SU-DHL-6 (cell line): ENCODE measurements around the gene UBE3B.

Experiments
- H2AFZ ChIP-seq: fragments of 200-600 bp; sonication (generic); 2 replicates; pipeline ENCODE4 v1.6.1; 2014; ENCODE audit warnings: low read depth, mild to moderate bottlenecking, moderate library complexity, mixed read lengths, antibody characterized with exemption, low read length; ENCODE audit not compliant: severe bottlenecking
- H3F3A ChIP-seq: fragments of 200-600 bp; shearing (Covaris generic); 2 replicates; pipeline ENCODE4 v1.6.0; 2016; ENCODE audit warnings: antibody characterized with exemption, mild to moderate bottlenecking; ENCODE audit not compliant: insufficient read depth
- H3K27ac ChIP-seq: fragments of 200-600 bp; sonication (generic); 2 replicates; pipeline ENCODE4 v1.5.1; 2016; ENCODE audit warnings: low read depth, mild to moderate bottlenecking, low read length, moderate library complexity, mixed read lengths
- H3K27me3 ChIP-seq: fragments of 200-600 bp; sonication (generic), shearing (Covaris generic); 2 replicates; pipeline ENCODE4 v1.6.0; 2014; ENCODE audit warnings: mild to moderate bottlenecking, low read length
- H3K36me3 ChIP-seq: fragments of 200-600 bp; sonication (generic); 2 replicates; pipeline ENCODE4 v1.6.1; 2014; ENCODE audit warnings: mild to moderate bottlenecking, low read length, mixed read lengths
- H3K4me2 ChIP-seq: fragments of 300-600, 200-600 bp; shearing (Covaris generic), sonication (generic); 2 replicates; pipeline ENCODE4 v1.6.0; 2014; ENCODE audit warnings: low read length, low read depth, mild to moderate bottlenecking; ENCODE audit not compliant: poor library complexity, severe bottlenecking
- H3K4me3 ChIP-seq: fragments of 200-600 bp; sonication (generic); 2 replicates; pipeline ENCODE4 v1.5.1; 2014; ENCODE audit warnings: antibody characterized with exemption, low read length, mild to moderate bottlenecking, mixed read lengths; ENCODE audit not compliant: insufficient read depth, poor library complexity, severe bottlenecking
- H3K79me2 ChIP-seq: fragments of 200-600 bp; sonication (generic); 2 replicates; pipeline ENCODE4 v1.6.1; 2014; ENCODE audit warnings: mild to moderate bottlenecking, low read length, moderate library complexity; ENCODE audit not compliant: insufficient read depth
- H3K9ac ChIP-seq: fragments of 200-600 bp; sonication (generic); 2 replicates; pipeline ENCODE4 v1.7.0; 2014; ENCODE audit warnings: mild to moderate bottlenecking, low read length
- H3K9me2 ChIP-seq: fragments of 200-600 bp; sonication (generic); replicated peaks from 2 replicates; pipeline ENCODE4 v1.6.1; 2014; ENCODE audit warnings: low read length; ENCODE audit not compliant: insufficient read depth
- H3K9me3 ChIP-seq: fragments of 200-600 bp; sonication (generic); 2 replicates; pipeline ENCODE4 v1.6.1; 2014; ENCODE audit warnings: low read length, mixed read lengths; ENCODE audit not compliant: insufficient read depth
- H4K20me1 ChIP-seq: fragments of 200-600 bp; sonication (generic); 2 replicates; pipeline ENCODE4 v1.6.1; 2014; ENCODE audit warnings: low read depth, mild to moderate bottlenecking, antibody characterized with exemption, low read length, moderate library complexity, mixed read lengths
- EZH2phosphoT487 ChIP-seq: fragments of 200-600 bp; sonication (generic), shearing (Covaris generic); conservative IDR thresholded peaks from 2 replicates; pipeline ENCODE4 v1.6.1; 2018; ENCODE audit warnings: mild to moderate bottlenecking, antibody characterized with exemption, low read length, moderate library complexity, mixed read lengths
- TF ChIP-seq, protein P1 (sequence below): fragments of 200-600 bp; sonication (generic); IDR thresholded peaks from one replicate; pipeline ENCODE4 v1.5.1; 2017; ENCODE audit warnings: antibody characterized with exemption, mild to moderate bottlenecking, low read length, moderate library complexity; ENCODE audit not compliant: insufficient read depth, poor library complexity, severe bottlenecking

UBE3B gene

DNA sequence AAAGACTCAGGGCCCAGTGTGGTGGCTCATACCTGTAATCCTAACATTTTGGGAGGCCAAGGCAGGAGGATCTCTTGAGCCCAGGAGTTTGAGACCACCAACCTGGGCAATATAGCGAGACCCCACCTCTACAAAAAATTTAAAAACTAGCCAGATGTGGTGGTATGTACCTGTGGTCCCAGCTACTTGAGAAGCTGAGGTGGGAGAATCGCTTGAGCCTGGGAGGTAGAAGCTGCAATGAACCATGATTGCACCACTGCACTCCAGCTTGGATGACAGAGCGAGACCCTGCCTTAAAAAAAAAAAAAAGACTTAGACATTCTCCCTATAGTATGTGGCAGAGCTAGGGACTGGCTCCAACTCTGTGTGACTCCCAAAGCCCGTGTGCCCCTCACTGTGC is 2.9 kb downstream of the UBE3B start:
- Histone ChIP-seq H3K4me3 (no peak overlapping the region), H3K9me2 (no peaks in the 10 kb centered on the region), H4K20me1 (no peaks in the 10 kb centered on the region), H3K4me2 (no peak overlapping the region), H2AFZ (no peak overlapping the region), H3K27ac (no peak overlapping the region), H3K9me3 (no peaks in the 10 kb centered on the region), H3K79me2 (peaks cover 32% of the 10 kb centered on the region), H3K9ac (no peak overlapping the region), H3K36me3 (no peaks in the 10 kb centered on the region), H3F3A (no peaks in the 10 kb centered on the region), H3K27me3 (no peaks in the 10 kb centered on the region)
- TF ChIP-seq EZH2phosphoT487: no peak
- TF ChIP-seq, protein P1, sequence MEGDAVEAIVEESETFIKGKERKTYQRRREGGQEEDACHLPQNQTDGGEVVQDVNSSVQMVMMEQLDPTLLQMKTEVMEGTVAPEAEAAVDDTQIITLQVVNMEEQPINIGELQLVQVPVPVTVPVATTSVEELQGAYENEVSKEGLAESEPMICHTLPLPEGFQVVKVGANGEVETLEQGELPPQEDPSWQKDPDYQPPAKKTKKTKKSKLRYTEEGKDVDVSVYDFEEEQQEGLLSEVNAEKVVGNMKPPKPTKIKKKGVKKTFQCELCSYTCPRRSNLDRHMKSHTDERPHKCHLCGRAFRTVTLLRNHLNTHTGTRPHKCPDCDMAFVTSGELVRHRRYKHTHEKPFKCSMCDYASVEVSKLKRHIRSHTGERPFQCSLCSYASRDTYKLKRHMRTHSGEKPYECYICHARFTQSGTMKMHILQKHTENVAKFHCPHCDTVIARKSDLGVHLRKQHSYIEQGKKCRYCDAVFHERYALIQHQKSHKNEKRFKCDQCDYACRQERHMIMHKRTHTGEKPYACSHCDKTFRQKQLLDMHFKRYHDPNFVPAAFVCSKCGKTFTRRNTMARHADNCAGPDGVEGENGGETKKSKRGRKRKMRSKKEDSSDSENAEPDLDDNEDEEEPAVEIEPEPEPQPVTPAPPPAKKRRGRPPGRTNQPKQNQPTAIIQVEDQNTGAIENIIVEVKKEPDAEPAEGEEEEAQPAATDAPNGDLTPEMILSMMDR: no peak

GRCh38 chr12:109481863-109482262 is 4.4 kb downstream of the UBE3B start:
- peaks cover 16% of the 10 kb centered on the region for H3K79me2 ChIP-seq
- H3K27me3 ChIP-seq: no peaks in the 10 kb centered on the region
- no peak for TF ChIP-seq EZH2phosphoT487
- TF ChIP-seq, protein P1: no peak
- no peak overlapping the region for H3K4me2 ChIP-seq
- no peak overlapping the region for H3K4me3 ChIP-seq
- no peak overlapping the region for H2AFZ ChIP-seq
- no peaks in the 10 kb centered on the region for H4K20me1 ChIP-seq
- H3K9me2 ChIP-seq: no peaks in the 10 kb centered on the region
- H3K36me3 ChIP-seq: no peaks in the 10 kb centered on the region
- no peaks in the 10 kb centered on the region for H3K9me3 ChIP-seq
- H3F3A ChIP-seq: no peaks in the 10 kb centered on the region
- no peak overlapping the region for H3K27ac ChIP-seq
- H3K9ac ChIP-seq: no peak overlapping the region

DNA sequence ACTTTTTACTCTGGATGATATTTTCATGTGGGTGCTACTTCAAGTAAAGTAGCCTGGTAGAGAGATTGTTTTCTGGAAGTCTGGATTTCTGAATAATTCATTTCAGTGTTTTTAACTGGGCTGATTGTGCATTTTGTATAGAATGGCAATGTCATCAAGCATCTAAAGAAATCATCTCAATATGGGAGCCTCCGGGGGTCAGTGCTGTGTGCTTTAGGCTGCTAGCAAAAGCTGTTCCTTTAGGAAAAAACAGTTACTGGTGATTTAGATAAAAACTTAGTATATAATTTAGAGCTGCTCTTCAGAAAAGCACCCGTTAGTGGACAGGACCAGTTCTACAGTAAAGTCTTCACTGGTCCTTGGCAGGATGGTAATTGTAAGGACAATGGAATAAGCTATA is 5.1 kb downstream of the UBE3B start:
- Histone ChIP-seq H3K9ac (no peak overlapping the region), H3K9me2 (no peaks in the 10 kb centered on the region), H3F3A (no peaks in the 10 kb centered on the region), H3K9me3 (no peaks in the 10 kb centered on the region), H2AFZ (no peak overlapping the region), H3K36me3 (no peaks in the 10 kb centered on the region), H3K79me2 (peaks cover 14% of the 10 kb centered on the region), H3K4me3 (no peak overlapping the region), H4K20me1 (no peaks in the 10 kb centered on the region), H3K4me2 (no peak overlapping the region), H3K27me3 (no peaks in the 10 kb centered on the region), H3K27ac (no peak overlapping the region)
- TF ChIP-seq EZH2phosphoT487: no peak
- TF ChIP-seq, protein P1: no peak
